Activated T-helper 1 cell treated with Interleukin-2 at 50 U/mL for 16 hours (primary cell): ENCODE results near the gene ZNF177.
A peak's percentile ranks its signal among the peaks of the same experiment; 100 is the strongest.
"Not testable (repeated sequence)": the region's sequence is repeated elsewhere in the genome, so short reads cannot be mapped to it uniquely, and the experiment has no call there.

Experiments
- DNase-seq: peaks from one replicate; pipeline ENCODE4 v3.0.0-alpha.2; 2020; ENCODE audit warnings: low read depth

ZNF177 gene

GRCh38 chr19:9362905-9363304 lies at the start of gene ZNF177:
TSS of gene ZNF177 (plus strand) at chr19:9363013. CDS start at chr19:9378312, 15,299 bp downstream.
- DNase-seq, result no peak

- no peak for DNase-seq
These were observed 49.1 kb upstream of the ZNF177 start for GRCh38 chr19:9313756-9314155.

GRCh38 chr19:9321338-9321737 lies 41.5 kb upstream of the ZNF177 start:
- no peak for DNase-seq

- DNase-seq, result not testable (repeated sequence)
These were observed 41.1 kb upstream of the ZNF177 start for GRCh38 chr19:9321756-9322155.

GRCh38 chr19:9322201-9322600 lies 40.6 kb upstream of the ZNF177 start:
- not testable (repeated sequence) for DNase-seq

- DNase-seq, result no peak
These were observed 39.3 kb upstream of the ZNF177 start for GRCh38 chr19:9323557-9323918.

GRCh38 chr19:9323919-9324583 lies 38.8 kb upstream of the ZNF177 start, which contains the start of gene ZNF559:
TSS of gene ZNF559 (plus strand) at chr19:9324179. CDS start at chr19:9338550, 14,371 bp downstream.
- peak; percentile 94 for DNase-seq

GRCh38 chr19:9324584-9324962 lies 38.2 kb upstream of the ZNF177 start:
- no peak for DNase-seq

- no peak for DNase-seq
These were observed 32.8 kb upstream of the ZNF177 start for GRCh38 chr19:9329999-9330398.

- DNase-seq, result no peak
These were observed 20.1 kb upstream of the ZNF177 start for GRCh38 chr19:9342610-9343304.

GRCh38 chr19:9345005-9345404 lies 17.8 kb upstream of the ZNF177 start:
- no peak for DNase-seq

GRCh38 chr19:9348253-9348652 lies 14.6 kb upstream of the ZNF177 start:
- DNase-seq, result no peak

- no peak for DNase-seq
These were observed 14.1 kb upstream of the ZNF177 start for GRCh38 chr19:9348671-9349070.

- DNase-seq, result no peak
These were observed 10.3 kb upstream of the ZNF177 start for GRCh38 chr19:9352505-9352904.

GRCh38 chr19:9353011-9353410 lies 9.8 kb upstream of the ZNF177 start:
- no peak for DNase-seq

GRCh38 chr19:9354651-9355050 lies 8.2 kb upstream of the ZNF177 start:
- no peak for DNase-seq

- no peak for DNase-seq
These were observed 8.2 kb downstream of the ZNF177 start for GRCh38 chr19:9370738-9371619.

GRCh38 chr19:9381361-9381785 lies 18.6 kb downstream of the ZNF177 start:
- DNase-seq, result no peak

GRCh38 chr19:9406798-9407352 lies 44.1 kb downstream of the ZNF177 start:
- no peak for DNase-seq

GRCh38 chr19:9407827-9408226 lies 45.0 kb downstream of the ZNF177 start:
- no peak for DNase-seq

- DNase-seq, result no peak
These were observed 50.6 kb downstream of the ZNF177 start for GRCh38 chr19:9413240-9413954.

GRCh38 chr19:9427941-9428340 lies 65.1 kb downstream of the ZNF177 start:
- no peak for DNase-seq
